ENCODE results near the gene SLC48A1. TPM values are rescaled to one million over a fixed set of nuclear protein-coding genes. Genes with fewer than 3 reads are reported as not detected.

The SLC48A1 gene
- total RNA-seq, 1 experiment from 2014 or later, result 20.0 TPM

DNA sequence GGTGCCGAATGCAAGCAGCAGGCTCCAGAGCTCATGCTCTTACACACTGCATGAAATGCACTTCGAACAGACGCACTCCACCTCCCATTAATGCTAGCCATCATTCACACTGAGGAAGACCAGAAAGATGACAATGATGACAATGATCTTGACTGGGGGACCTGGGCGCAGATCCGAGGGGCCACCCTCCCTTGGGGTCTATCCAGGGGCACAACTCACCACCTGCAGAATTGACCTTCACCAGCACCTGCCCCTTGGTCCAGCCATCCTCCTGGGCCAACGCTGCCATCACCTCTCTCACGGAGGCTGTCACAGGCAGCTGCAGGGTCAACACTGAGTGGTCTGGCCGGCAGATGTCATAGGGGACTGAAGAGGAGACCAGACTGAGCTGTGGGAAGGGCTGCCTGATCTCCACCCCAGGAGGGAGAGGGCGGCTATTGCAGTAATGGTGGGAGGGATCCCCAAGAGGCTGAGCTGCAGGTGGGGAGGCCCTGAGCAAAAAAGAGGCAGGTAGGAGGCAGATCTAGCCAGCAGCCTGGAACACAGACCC lies 29.7 kb upstream of the SLC48A1 start (continued):
- TF ChIP-seq, protein P1, sequence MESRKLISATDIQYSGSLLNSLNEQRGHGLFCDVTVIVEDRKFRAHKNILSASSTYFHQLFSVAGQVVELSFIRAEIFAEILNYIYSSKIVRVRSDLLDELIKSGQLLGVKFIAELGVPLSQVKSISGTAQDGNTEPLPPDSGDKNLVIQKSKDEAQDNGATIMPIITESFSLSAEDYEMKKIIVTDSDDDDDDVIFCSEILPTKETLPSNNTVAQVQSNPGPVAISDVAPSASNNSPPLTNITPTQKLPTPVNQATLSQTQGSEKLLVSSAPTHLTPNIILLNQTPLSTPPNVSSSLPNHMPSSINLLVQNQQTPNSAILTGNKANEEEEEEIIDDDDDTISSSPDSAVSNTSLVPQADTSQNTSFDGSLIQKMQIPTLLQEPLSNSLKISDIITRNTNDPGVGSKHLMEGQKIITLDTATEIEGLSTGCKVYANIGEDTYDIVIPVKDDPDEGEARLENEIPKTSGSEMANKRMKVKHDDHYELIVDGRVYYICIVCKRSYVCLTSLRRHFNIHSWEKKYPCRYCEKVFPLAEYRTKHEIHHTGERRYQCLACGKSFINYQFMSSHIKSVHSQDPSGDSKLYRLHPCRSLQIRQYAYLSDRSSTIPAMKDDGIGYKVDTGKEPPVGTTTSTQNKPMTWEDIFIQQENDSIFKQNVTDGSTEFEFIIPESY (IDR thresholded peaks at IDR 0.05; ENCODE audit: extremely low read depth, insufficient replicate concordance, low read length), result no peak
- no peak for TF ChIP-seq JUND (IDR thresholded peaks at IDR 0.05)
- no peak for TF ChIP-seq YY1 (IDR thresholded peaks at IDR 0.05; ENCODE audit: extremely low read depth, insufficient replicate concordance, low read depth, low read length)
- TF ChIP-seq, protein P2, sequence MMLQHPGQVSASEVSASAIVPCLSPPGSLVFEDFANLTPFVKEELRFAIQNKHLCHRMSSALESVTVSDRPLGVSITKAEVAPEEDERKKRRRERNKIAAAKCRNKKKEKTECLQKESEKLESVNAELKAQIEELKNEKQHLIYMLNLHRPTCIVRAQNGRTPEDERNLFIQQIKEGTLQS (IDR thresholded peaks at IDR 0.05), result no peak
- TF ChIP-seq RAD21 (IDR thresholded peaks at IDR 0.05; ENCODE audit: low read depth), result no peak
- TF ChIP-seq ZFX (IDR thresholded peaks at IDR 0.05), result no peak

DNA sequence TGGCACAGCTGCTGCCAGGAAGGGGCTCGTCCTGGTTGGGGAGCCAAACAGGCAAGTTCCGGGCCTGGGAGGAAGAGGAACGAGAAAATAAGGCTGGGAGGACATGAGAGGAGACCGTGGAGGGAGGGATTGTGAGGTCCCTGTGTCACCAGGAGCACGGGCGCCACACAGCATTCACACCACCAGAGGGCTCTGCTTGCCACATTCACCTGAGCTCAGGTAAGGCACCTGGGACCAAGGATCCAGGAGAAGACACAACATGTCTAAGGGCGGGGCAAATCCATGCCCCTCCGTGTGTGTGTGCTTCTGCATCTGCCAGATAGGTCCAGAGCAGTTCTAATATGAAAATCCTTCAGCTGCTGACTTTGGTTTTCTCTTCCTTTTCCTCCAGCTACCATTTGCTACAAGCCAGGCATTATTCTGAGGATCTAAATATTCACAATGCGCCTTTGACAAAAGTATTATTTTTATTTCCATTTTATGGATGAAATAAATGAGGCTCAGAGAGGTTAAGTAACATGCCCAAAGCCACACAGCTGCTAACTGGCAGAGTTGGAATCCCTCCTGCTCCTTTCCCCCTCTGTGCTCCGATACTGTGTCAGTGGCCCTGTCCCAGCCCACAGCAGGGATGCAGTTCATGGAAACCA lies 28.9 kb upstream of the SLC48A1 start:
- H3K36me3 ChIP-seq (ENCODE audit: control insufficient read depth in 1 of 2, insufficient read depth in 2 of 2, low read length in 2 of 2), result no peaks in the 10 kb centered on the region
- peak overlapping the region; percentile 55 for H3K4me2 ChIP-seq (ENCODE audit: low read length)
- intact Hi-C loops (cut with micrococcal nuclease), result loop anchor here (1.0 kb wide), 3 partner anchors 23 to 94 kb away; no protein-coding TSS in a partner anchor
- H3K79me2 ChIP-seq (ENCODE audit: insufficient read depth, low read length), result no peaks in the 10 kb centered on the region
- POLR2A ChIA-PET, result interaction anchor here (1.0 to 1.5 kb wide), 4 partner anchors 19 to 94 kb away, joined by 3 to 7 read pairs (median 5); partner anchors contain the start of gene SLC48A1
- no peaks in the 10 kb centered on the region for H3K9me3 ChIP-seq (ENCODE audit: control insufficient read depth in 1 of 2, insufficient read depth in 1 of 2, low read depth in 1 of 2, low read length in 2 of 2)
- H2AFZ ChIP-seq (ENCODE audit: low read depth, low read length, poor library complexity, severe bottlenecking), result peak overlapping the region; percentile 41
- H3K4me3 ChIP-seq (replicated peaks in 1 of 2; ENCODE audit: low read depth in 1 of 2, low read length in 2 of 2), result no peak overlapping the region
- TF ChIP-seq YY1 (IDR thresholded peaks at IDR 0.05; ENCODE audit: extremely low read depth, insufficient replicate concordance, low read depth, low read length) (no peak), RAD21 (IDR thresholded peaks at IDR 0.05; ENCODE audit: low read depth) (peak; percentile 94), POLR2AphosphoS5 (IDR thresholded peaks at IDR 0.05; ENCODE audit: low read depth, low read length) (no peak)
- TF ChIP-seq, protein P1 (IDR thresholded peaks at IDR 0.05; ENCODE audit: extremely low read depth, insufficient replicate concordance, low read length), result no peak
- TF ChIP-seq, protein P3, sequence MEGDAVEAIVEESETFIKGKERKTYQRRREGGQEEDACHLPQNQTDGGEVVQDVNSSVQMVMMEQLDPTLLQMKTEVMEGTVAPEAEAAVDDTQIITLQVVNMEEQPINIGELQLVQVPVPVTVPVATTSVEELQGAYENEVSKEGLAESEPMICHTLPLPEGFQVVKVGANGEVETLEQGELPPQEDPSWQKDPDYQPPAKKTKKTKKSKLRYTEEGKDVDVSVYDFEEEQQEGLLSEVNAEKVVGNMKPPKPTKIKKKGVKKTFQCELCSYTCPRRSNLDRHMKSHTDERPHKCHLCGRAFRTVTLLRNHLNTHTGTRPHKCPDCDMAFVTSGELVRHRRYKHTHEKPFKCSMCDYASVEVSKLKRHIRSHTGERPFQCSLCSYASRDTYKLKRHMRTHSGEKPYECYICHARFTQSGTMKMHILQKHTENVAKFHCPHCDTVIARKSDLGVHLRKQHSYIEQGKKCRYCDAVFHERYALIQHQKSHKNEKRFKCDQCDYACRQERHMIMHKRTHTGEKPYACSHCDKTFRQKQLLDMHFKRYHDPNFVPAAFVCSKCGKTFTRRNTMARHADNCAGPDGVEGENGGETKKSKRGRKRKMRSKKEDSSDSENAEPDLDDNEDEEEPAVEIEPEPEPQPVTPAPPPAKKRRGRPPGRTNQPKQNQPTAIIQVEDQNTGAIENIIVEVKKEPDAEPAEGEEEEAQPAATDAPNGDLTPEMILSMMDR (IDR thresholded peaks at IDR 0.05 in 2 of 3, conservative IDR thresholded peaks at IDR 0.05 in 1 of 3; ENCODE audit: borderline replicate concordance in 1 of 3, insufficient read depth in 1 of 3, low read depth in 2 of 3, low read length in 2 of 3), result peak; percentile 79 to 95 (median 87)
- no peaks in the 10 kb centered on the region for H4K20me1 ChIP-seq (ENCODE audit: insufficient read depth)
- no TSS peak for BruUV-seq (replicated peaks)
- H3K27ac ChIP-seq (ENCODE audit: low read depth, low read length), result no peak overlapping the region; the same call in 1 of the 2 replicates
- H3K4me1 ChIP-seq (ENCODE audit: control insufficient read depth in 1 of 2, insufficient read depth in 2 of 2, low read length in 2 of 2), result peaks cover 24 to 37% of the 10 kb centered on the region in 2 experiments
- RAD21 ChIA-PET (ENCODE audit: low non-redundant PET in 1 of 2, low total read pairs in 2 of 2, uncharacterized antibody in 2 of 2, unreplicated experiment in 2 of 2), result interaction anchor here (0.5 to 5.5 kb wide), 11 partner anchors 14 to 94 kb away, joined by 3 to 61 read pairs (median 6); no protein-coding TSS in a partner anchor
- CTCF ChIA-PET, result interaction anchor here (0.6 to 6.2 kb wide), 16 partner anchors 12 to 1275 kb away, joined by 3 to 197 read pairs (median 6); partner anchors contain the start of genes RAPGEF3 and SLC48A1
- H3K27me3 ChIP-seq (ENCODE audit: insufficient read depth, low read length), result no peaks in the 10 kb centered on the region
- ATAC-seq (peak; percentile 90), DNase-seq (ENCODE audit: low read depth, low spot score) (peak; percentile 75)
- no peaks in the 10 kb centered on the region for H3K9me2 ChIP-seq (ENCODE audit: insufficient read depth)
- no peak overlapping the region for H3K9ac ChIP-seq (ENCODE audit: low read length)
